ENCODE measurements around the gene TRIP10. TPM values are rescaled to one million over a fixed set of nuclear protein-coding genes. Genes with fewer than 3 reads are reported as not detected.
A peak's percentile ranks its signal among the peaks of the same experiment; 100 is the strongest.

The TRIP10 gene
- total RNA-seq, 1 donor from 2014 or later = 31.2 TPM

DNA sequence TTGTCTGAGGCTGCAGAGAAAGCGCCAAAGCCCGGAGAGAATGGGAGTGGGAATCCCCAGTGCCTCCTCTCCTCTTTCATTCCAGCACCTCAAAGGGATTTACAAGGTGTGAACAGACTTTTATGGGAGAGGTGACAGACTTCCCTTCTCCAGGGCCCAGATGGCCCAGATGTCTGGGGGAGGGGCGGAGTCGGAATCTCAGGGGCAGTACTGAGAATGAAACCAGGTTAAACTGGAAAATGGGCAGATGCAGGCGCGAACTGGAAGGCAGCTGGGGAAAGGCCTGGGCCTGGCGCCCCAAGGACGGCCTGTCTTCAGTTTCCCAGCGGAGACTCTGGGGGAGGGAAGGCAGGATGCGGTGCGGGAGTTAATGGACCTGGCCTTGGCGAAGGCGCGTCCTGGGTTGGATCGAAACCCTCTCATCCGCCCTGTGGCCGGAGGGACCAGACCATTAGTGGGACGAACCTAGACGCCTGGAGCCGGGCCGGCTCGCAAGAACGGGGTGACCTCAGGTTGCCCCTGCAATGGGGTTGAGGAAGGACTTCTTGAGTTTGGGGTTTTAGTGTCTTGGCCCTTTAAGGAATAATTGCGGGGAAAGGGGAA is 592 bp upstream of the TRIP10 start:
- H3K27me3 ChIP-seq (ENCODE audit: control insufficient read depth, insufficient read depth, low read length) = no peaks in the 10 kb centered on the region
- H3K36me3 ChIP-seq (ENCODE audit: control insufficient read depth, insufficient read depth, low read length) = peaks cover 4% of the 10 kb centered on the region
- peak overlapping the region; percentile 35 for H3K4me3 ChIP-seq (ENCODE audit: low read depth, low read length)
- DNase-seq (ENCODE audit: low read depth) = no peak
- TF ChIP-seq, protein P1, sequence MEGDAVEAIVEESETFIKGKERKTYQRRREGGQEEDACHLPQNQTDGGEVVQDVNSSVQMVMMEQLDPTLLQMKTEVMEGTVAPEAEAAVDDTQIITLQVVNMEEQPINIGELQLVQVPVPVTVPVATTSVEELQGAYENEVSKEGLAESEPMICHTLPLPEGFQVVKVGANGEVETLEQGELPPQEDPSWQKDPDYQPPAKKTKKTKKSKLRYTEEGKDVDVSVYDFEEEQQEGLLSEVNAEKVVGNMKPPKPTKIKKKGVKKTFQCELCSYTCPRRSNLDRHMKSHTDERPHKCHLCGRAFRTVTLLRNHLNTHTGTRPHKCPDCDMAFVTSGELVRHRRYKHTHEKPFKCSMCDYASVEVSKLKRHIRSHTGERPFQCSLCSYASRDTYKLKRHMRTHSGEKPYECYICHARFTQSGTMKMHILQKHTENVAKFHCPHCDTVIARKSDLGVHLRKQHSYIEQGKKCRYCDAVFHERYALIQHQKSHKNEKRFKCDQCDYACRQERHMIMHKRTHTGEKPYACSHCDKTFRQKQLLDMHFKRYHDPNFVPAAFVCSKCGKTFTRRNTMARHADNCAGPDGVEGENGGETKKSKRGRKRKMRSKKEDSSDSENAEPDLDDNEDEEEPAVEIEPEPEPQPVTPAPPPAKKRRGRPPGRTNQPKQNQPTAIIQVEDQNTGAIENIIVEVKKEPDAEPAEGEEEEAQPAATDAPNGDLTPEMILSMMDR (IDR thresholded peaks at IDR 0.05; ENCODE audit: insufficient read depth, low read length, poor library complexity, severe bottlenecking) = no peak

DNA sequence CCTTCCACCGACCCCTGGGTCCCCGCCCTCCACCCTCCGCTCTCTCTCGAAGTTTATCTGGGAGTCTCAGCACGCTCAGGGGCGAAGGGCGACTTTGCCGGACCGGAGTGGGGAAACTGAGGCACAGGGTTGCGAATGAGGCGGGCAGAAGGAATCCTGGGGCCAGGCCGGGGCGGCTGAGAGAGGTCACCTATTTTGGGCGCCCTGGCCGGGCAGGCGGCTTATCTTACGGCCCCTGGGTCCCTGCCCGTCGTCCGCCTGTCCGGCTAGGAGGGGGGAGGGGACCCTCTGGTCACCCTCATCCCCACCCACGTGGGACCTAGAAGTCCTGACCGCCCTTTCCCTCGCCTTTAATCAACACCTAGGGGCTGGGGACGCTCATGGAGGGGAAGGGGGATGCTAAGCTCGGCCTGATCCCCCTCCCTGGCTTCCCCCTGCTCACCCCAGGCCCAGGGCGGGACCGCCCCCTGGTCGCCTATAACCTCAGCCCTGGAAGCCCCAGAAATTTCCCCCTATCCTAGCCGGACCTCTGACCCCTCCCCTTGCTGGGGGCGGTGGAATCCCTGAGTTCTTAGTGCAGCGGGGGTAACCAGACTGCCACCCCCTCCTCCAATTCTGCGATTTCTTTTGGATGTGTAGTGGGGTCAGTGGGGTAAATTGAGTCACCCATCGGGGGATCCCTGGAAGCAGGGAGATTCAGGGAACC is 556 bp downstream of the TRIP10 start:
- peaks cover 4% of the 10 kb centered on the region for H3K36me3 ChIP-seq (ENCODE audit: control insufficient read depth, insufficient read depth, low read length)
- peak overlapping the region; percentile 90 for H3K4me3 ChIP-seq (ENCODE audit: low read depth, low read length)
- TF ChIP-seq, protein P1 (IDR thresholded peaks at IDR 0.05; ENCODE audit: insufficient read depth, low read length, poor library complexity, severe bottlenecking) = no peak
- no peaks in the 10 kb centered on the region for H3K27me3 ChIP-seq (ENCODE audit: control insufficient read depth, insufficient read depth, low read length)
- no peak for DNase-seq (ENCODE audit: low read depth)

DNA sequence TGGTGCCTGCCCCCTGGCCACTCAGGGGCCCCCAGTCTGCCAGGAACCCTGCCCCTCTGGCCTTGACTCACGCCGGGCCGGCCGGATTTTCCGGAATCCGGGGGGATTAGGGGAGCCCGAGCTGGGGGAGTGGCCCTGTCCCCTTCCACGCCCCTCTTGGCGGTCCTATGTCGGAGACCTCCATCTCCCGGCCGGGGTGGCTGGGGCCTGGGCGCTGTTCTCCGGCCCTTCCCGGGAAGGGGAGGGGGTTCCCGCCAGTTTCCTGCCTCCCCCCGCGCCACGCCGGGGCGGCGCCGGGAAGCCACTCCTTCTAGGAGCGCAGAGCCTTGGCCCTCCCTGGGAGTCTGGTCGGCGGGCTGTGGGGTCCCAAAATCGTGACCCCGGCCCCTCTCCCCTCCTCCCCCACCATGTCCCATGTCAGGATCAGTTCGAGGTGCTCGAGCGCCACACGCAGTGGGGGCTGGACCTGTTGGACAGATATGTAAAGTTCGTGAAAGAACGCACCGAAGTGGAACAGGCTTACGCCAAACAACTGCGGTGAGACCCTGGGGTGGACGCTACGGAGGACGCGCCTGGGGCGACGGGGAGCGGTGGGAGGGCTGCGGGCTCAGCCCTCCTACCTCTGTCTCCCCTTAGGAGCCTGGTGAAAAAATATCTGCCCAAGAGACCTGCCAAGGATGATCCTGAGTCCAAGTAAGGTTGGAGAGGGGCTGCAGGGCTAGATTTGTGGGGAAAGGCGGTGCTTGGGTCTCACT is 1.3 kb downstream of the TRIP10 start:
- no peak for DNase-seq (ENCODE audit: low read depth)
- no peaks in the 10 kb centered on the region for H3K27me3 ChIP-seq (ENCODE audit: control insufficient read depth, insufficient read depth, low read length)
- TF ChIP-seq, protein P1 (IDR thresholded peaks at IDR 0.05; ENCODE audit: insufficient read depth, low read length, poor library complexity, severe bottlenecking) = no peak

DNA sequence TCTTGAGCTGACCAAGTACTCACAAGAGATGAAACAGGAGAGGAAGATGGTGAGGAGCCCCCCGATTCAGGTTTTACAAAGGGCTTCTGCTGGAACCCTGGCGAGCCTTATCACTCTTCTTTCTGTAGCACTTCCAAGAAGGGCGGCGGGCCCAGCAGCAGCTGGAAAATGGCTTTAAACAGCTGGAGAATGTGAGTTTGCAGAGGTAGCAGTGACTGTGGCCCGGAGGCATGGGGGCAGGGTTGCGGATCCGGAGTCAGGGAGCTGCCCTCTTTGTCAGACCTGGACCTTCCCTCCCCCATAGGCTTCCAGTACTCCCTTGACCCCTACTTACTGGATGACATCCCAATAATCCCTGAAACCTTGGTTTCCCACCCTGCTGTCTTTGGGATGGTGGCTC is 3.6 kb downstream of the TRIP10 start:
- Histone ChIP-seq H3K4me3 (ENCODE audit: low read depth, low read length) (no peak overlapping the region), H3K36me3 (ENCODE audit: control insufficient read depth, insufficient read depth, low read length) (peaks cover 4% of the 10 kb centered on the region), H3K27me3 (ENCODE audit: control insufficient read depth, insufficient read depth, low read length) (no peaks in the 10 kb centered on the region)
- TF ChIP-seq, protein P1 (IDR thresholded peaks at IDR 0.05; ENCODE audit: insufficient read depth, low read length, poor library complexity, severe bottlenecking) = no peak
- DNase-seq (ENCODE audit: low read depth) = no peak

More for the DNA sequence above, 1.3 kb downstream of the TRIP10 start:
- H3K36me3 ChIP-seq (ENCODE audit: control insufficient read depth, insufficient read depth, low read length) = peaks cover 4% of the 10 kb centered on the region
- peak overlapping the region; percentile 90 for H3K4me3 ChIP-seq (ENCODE audit: low read depth, low read length)

DNA sequence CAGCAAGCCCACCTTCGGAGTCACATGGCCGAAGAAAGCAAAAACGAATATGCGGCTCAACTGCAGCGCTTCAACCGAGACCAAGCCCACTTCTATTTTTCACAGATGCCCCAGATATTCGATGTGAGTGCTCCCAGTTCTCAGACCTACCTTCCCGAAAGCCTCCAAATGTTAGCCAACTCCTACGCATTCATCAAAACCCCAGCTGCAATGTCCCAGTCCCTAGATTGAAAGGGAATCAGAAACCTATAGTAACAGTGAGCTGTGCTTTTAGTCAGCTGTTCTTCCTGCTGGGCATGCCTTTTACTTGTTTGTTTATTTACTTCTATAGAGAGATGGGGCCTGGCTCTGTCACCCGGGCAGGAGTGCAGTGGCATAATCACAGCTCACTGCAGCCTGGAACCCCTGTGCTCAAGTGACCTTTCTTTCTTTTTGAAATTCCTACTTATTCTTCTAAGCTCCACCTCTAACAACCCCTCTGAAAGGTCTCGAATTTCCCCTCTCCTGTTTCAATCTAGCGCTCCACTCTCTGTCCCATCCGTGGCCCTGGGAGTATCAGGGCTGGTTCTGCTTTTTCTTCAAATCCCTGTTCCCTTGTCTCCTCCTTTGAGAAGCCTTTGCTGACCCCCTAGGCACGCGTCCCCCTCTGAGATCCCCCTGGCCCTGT is 4.4 kb downstream of the TRIP10 start:
- no peak for DNase-seq (ENCODE audit: low read depth)
- Histone ChIP-seq H3K4me3 (ENCODE audit: low read depth, low read length) (no peak overlapping the region), H3K36me3 (ENCODE audit: control insufficient read depth, insufficient read depth, low read length) (peaks cover 4% of the 10 kb centered on the region), H3K27me3 (ENCODE audit: control insufficient read depth, insufficient read depth, low read length) (no peaks in the 10 kb centered on the region)
- TF ChIP-seq, protein P1 (IDR thresholded peaks at IDR 0.05; ENCODE audit: insufficient read depth, low read length, poor library complexity, severe bottlenecking) = no peak

Data from kidney epithelial cell (primary cell).